C4-2B (cell line): ENCODE measurements around the gene OXSR1.

Source experiments
- ZFX ChIP-seq: fragments of 450-650 bp; IDR thresholded peaks from 2 replicates; pipeline ENCODE4 v1.6.1; 2017
- TF ChIP-seq, protein P1 (sequence below): fragments of 450-650 bp; conservative IDR thresholded peaks from 2 replicates; pipeline ENCODE4 v1.5.1; 2017; ENCODE audit warnings: mild to moderate bottlenecking

GRCh38 chr3:38142959-38143358, 22.4 kb upstream of the OXSR1 start:
- TF ChIP-seq, protein P1, sequence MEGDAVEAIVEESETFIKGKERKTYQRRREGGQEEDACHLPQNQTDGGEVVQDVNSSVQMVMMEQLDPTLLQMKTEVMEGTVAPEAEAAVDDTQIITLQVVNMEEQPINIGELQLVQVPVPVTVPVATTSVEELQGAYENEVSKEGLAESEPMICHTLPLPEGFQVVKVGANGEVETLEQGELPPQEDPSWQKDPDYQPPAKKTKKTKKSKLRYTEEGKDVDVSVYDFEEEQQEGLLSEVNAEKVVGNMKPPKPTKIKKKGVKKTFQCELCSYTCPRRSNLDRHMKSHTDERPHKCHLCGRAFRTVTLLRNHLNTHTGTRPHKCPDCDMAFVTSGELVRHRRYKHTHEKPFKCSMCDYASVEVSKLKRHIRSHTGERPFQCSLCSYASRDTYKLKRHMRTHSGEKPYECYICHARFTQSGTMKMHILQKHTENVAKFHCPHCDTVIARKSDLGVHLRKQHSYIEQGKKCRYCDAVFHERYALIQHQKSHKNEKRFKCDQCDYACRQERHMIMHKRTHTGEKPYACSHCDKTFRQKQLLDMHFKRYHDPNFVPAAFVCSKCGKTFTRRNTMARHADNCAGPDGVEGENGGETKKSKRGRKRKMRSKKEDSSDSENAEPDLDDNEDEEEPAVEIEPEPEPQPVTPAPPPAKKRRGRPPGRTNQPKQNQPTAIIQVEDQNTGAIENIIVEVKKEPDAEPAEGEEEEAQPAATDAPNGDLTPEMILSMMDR, result no peak
- no peak for TF ChIP-seq ZFX
